AG04450 (cell line): ENCODE measurements around the gene SHROOM4. TPM values are rescaled to one million over a fixed set of nuclear protein-coding genes. Genes with fewer than 3 reads are reported as not detected.

ENCODE experiments used
- CTCF ChIA-PET: fragments of 300-600, 350-600 bp; formaldehyde crosslinking; extraction: SDS; loops from one replicate; lab custom pipeline; 2022; ENCODE audit warnings: antibody characterized with exemption, inconsistent platforms; lab: Charles Lee
- POLR2A ChIA-PET: fragments of 350-600 bp; formaldehyde crosslinking; extraction: SDS; loops from one replicate; lab custom pipeline; 2021; ENCODE audit warnings: antibody characterized with exemption, inconsistent platforms; lab: Yijun Ruan, JAX
- DNase-seq: peaks from one replicate; pipeline ENCODE4 v3.0.0-alpha.2; 2011; ENCODE audit warnings: low read depth, low spot score
- H3K27ac ChIP-seq: one replicate; pipeline ENCODE4 v1.5.1; 2012; ENCODE audit warnings: low read depth, low read length, control low read depth
- H3K27me3 ChIP-seq: one replicate; pipeline ENCODE4 v1.6.0; 2012; ENCODE audit warnings: low read length; ENCODE audit not compliant: control insufficient read depth, insufficient read depth
- H3K4me3 ChIP-seq: 2 replicates; pipeline ENCODE4 v1.5.1; 2011; ENCODE audit warnings: mild to moderate bottlenecking, low read depth, low read length, control low read depth
- H3K9me3 ChIP-seq: 2 replicates; pipeline ENCODE4 v1.5.1; 2012; ENCODE audit warnings: low read length; ENCODE audit not compliant: control insufficient read depth, insufficient read depth
- polyA plus RNA-seq: library from polyadenylated mRNA; depleted of rRNA; stranded (reverse); fragments of >200 nt; gene quantifications from 2 replicates; pipeline ENCODE4 v1.2.3, GENCODE V29; 2011; rRNA removed
- small RNA-seq: library from RNA; depleted of rRNA; stranded (forward); fragments of <200 nt; gene quantifications from one replicate; pipeline ENCODE3, GENCODE V24; 2012; ENCODE audit warnings: low read depth; ENCODE audit not compliant: insufficient read length
- TF ChIP-seq, protein P1 (sequence below): IDR thresholded peaks from 2 replicates; pipeline ENCODE4 v1.5.1; 2011; ENCODE audit warnings: low read depth, low read length, control low read depth, inconsistent platforms

SHROOM4 gene
- polyA plus RNA-seq, 1 experiment: 1.0 TPM

DNA sequence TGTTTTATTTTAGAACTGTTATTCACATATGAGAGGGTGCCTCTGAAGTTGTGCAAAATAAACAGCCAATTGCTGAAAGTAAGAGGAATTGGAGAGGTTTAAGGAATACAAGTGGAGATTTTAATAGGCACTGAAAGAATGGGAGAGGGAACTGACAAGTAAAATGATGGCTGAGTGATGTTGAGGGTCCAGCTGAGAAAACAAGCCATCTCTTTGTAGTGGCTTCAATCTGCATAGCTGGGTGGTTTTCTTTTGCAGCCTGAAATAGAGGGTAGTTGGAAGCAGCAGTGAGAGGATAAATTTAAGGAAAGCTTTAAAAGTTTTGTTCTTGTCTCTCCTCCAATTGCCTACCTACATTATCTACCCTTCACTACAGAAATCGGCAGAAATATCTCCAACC is 236.7 kb downstream of the SHROOM4 start:
- ChIA-PET CTCF (interaction anchor here (0.6 kb wide), 1 partner anchor 693 kb away, joined by 3 read pairs; no protein-coding TSS in a partner anchor), POLR2A (no interaction called here)
- no peak overlapping the region for H3K4me3 ChIP-seq
- no peaks in the 10 kb centered on the region for H3K9me3 ChIP-seq
- no peak overlapping the region for H3K27ac ChIP-seq
- TF ChIP-seq, protein P1, sequence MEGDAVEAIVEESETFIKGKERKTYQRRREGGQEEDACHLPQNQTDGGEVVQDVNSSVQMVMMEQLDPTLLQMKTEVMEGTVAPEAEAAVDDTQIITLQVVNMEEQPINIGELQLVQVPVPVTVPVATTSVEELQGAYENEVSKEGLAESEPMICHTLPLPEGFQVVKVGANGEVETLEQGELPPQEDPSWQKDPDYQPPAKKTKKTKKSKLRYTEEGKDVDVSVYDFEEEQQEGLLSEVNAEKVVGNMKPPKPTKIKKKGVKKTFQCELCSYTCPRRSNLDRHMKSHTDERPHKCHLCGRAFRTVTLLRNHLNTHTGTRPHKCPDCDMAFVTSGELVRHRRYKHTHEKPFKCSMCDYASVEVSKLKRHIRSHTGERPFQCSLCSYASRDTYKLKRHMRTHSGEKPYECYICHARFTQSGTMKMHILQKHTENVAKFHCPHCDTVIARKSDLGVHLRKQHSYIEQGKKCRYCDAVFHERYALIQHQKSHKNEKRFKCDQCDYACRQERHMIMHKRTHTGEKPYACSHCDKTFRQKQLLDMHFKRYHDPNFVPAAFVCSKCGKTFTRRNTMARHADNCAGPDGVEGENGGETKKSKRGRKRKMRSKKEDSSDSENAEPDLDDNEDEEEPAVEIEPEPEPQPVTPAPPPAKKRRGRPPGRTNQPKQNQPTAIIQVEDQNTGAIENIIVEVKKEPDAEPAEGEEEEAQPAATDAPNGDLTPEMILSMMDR: no peak
- H3K27me3 ChIP-seq: no peaks in the 10 kb centered on the region
- no peak for DNase-seq

DNA sequence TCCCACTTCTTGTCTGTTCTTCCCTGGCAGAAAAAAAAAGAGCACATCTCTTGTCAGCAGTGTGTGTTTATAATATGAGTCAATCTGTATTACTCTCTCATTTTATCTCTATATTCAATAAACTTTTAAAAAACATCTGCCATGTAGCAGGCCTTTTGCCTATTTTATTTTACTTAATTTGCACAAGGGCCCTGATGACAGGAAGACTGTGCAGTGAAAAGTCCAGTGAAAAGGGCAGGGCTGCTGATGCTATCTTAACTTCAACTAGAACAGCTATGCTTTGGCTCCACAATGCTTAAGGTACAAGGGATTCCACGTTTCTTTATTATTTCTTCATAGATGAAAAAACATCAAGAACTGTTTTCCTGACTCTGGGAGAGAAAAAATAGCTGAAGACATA is 246.4 kb downstream of the SHROOM4 start:
- POLR2A ChIA-PET: no interaction called here
- Histone ChIP-seq H3K27ac (no peak overlapping the region), H3K4me3 (no peak overlapping the region), H3K27me3 (no peaks in the 10 kb centered on the region), H3K9me3 (no peaks in the 10 kb centered on the region)
- no peak for DNase-seq
- TF ChIP-seq, protein P1: no peak
- CTCF ChIA-PET: interaction anchor here (0.6 kb wide), 1 partner anchor 891 kb away, joined by 4 read pairs; no protein-coding TSS in a partner anchor

DNA sequence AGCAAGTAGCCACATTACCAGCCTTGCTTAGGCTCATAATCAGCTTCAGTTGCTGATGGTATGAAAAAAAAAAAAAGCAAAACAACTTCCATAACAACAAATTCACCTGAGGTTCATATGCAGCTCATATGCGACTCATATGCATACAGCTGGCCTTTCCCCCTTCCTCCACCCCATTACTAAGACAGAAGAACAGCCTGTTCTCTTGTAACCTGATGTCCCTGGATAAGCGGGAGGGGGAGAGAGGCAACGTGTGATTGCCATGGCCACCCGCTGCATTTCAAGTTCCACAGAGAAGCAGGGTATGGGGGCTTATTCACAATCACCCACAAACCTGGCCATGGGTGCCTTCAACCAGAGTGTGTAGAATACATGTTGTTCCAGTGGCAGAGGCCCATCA is 248.3 kb downstream of the SHROOM4 start:
- H3K4me3 ChIP-seq: no peak overlapping the region
- H3K27ac ChIP-seq: no peak overlapping the region
- no peak for DNase-seq
- H3K9me3 ChIP-seq: no peaks in the 10 kb centered on the region
- ChIA-PET CTCF (interaction anchor here (1.4 kb wide), 1 partner anchor 14 kb away, joined by 3 read pairs; no protein-coding TSS in a partner anchor), POLR2A (no interaction called here)
- H3K27me3 ChIP-seq: no peaks in the 10 kb centered on the region
- TF ChIP-seq, protein P1: no peak

Small RNA genes within 50 kb of the gene (small RNA-seq; reads per million reads assigned to genes)
- not detected for gene RNU6-935P

Other genes with a start within 250 kb of the SHROOM4 start
- not detected in 2 replicates for gene BMP15, start 96.5 kb upstream of the SHROOM4 start, polyA plus RNA-seq